NT2/D1 (cell line): Measurements from ENCODE around the gene CRYL1.
"Not testable (repeated sequence)": the region's sequence is repeated elsewhere in the genome, so short reads cannot be mapped to it uniquely, and the experiment has no call there.

Experiments used
- DNase-seq: peaks from one replicate; pipeline ENCODE4 v3.0.0-alpha.2; 2011; ENCODE audit warnings: low read depth, low spot score
- H3K27me3 ChIP-seq: 2 replicates; pipeline ENCODE4 v1.6.0; 2011; ENCODE audit warnings: mild to moderate bottlenecking; ENCODE audit not compliant: insufficient read length, insufficient read depth
- H3K36me3 ChIP-seq: 2 replicates; pipeline ENCODE4 v1.6.1; 2011; ENCODE audit warnings: mild to moderate bottlenecking, low read length, mixed read lengths; ENCODE audit not compliant: insufficient read depth, insufficient read length
- H3K4me1 ChIP-seq: 2 replicates; pipeline ENCODE4 v1.5.1; 2011; ENCODE audit not compliant: insufficient read depth, insufficient read length
- H3K4me3 ChIP-seq: 2 replicates; pipeline ENCODE4 v1.5.1; 2011; ENCODE audit warnings: low read depth; ENCODE audit not compliant: insufficient read length
- H3K9ac ChIP-seq: 2 replicates; pipeline ENCODE4 v1.6.0; 2011; ENCODE audit warnings: low read depth; ENCODE audit not compliant: insufficient read length
- H3K9me3 ChIP-seq: 2 replicates; pipeline ENCODE4 v1.5.1; 2011; ENCODE audit warnings: mild to moderate bottlenecking, low read length; ENCODE audit not compliant: insufficient read depth
- SUZ12 ChIP-seq: IDR thresholded peaks from 2 replicates; pipeline ENCODE4 v1.6.1; 2011; ENCODE audit not compliant: insufficient read length, insufficient read depth; ENCODE audit errors: extremely low read depth
- YY1 ChIP-seq: IDR thresholded peaks from 2 replicates; pipeline ENCODE4 v1.6.1; 2011; ENCODE audit not compliant: insufficient read length, insufficient read depth
- ZNF274 ChIP-seq: IDR thresholded peaks from 2 replicates; pipeline ENCODE4 v1.6.1; 2011; ENCODE audit warnings: mild to moderate bottlenecking, low read depth, low read length

Gene CRYL1

DNA sequence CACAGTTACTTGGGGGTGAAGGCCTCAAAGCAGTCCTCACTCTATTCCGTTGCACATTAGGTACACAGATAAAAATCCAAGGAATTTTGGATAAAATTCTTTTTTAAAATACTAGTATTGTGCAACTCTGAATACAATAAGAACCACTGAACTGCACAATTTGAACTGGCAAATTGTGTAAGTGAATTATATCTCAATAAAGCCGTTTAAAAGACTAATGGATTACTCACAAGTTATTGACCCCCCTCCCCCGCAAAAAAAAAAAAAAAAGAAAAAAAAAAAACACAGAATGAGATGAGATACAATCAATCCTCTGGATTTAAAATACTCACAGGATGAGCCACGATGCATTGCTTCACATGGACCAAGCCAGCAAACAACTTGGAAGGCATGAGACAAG is 86.4 kb downstream of the CRYL1 start:
- Histone ChIP-seq H3K27me3 (no peaks in the 10 kb centered on the region), H3K4me1 (peaks cover 3% of the 10 kb centered on the region), H3K36me3 (no peaks in the 10 kb centered on the region), H3K4me3 (no peak overlapping the region), H3K9ac (no peak overlapping the region), H3K9me3 (no peaks in the 10 kb centered on the region)
- no peak for DNase-seq
- TF ChIP-seq YY1 = no peak
- TF ChIP-seq SUZ12 = no peak
- no peak for TF ChIP-seq ZNF274

DNA sequence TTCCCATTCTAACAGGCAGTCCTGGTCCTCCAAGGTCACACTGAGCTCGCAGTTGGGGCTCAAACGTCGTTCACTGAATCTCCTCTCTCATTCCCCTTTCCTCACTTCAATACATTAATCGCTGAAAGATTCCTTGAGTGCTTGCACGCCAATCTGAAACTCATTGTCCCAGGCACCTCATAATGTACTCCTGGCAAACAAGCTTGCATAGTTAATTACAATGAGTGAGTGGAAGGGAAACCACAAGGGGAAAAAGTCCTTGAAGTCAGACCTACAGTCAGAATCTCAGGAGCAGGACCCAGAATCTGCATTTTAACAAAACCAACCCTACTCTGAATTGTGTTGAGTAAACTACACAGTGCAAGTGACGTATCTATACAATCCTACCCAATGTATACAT is 86.9 kb downstream of the CRYL1 start:
- DNase-seq = no peak
- no peak for TF ChIP-seq ZNF274
- no peak for TF ChIP-seq YY1
- no peak for TF ChIP-seq SUZ12
- Histone ChIP-seq H3K27me3 (no peaks in the 10 kb centered on the region), H3K36me3 (no peaks in the 10 kb centered on the region), H3K4me1 (peaks cover 3% of the 10 kb centered on the region), H3K9ac (no peak overlapping the region), H3K9me3 (no peaks in the 10 kb centered on the region), H3K4me3 (no peak overlapping the region)

DNA sequence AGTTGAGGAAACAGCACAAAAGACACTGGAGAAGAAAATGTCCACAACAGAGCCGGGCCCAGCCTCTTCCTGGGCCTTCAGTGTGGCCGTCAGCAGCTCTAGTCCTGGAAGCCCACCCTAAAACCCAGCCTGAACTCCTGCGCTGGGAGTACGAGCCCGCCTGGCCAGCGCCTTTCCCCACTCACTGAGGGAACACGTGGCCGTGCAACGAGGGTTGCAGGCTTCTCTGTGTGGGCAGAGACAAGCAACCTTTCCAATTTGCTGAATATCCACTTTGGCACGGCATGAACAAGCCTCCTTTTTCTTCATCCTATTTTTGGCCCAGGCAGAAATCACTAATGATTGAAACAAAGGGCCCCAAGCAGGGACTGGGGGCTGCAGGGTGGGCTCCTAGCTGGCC is 89.2 kb downstream of the CRYL1 start:
- Histone ChIP-seq H3K9ac (no peak overlapping the region), H3K9me3 (no peaks in the 10 kb centered on the region), H3K4me3 (no peak overlapping the region), H3K4me1 (peaks cover 3% of the 10 kb centered on the region), H3K36me3 (no peaks in the 10 kb centered on the region), H3K27me3 (no peaks in the 10 kb centered on the region)
- DNase-seq = no peak
- TF ChIP-seq ZNF274 (no peak), YY1 (no peak), SUZ12 (no peak)

DNA sequence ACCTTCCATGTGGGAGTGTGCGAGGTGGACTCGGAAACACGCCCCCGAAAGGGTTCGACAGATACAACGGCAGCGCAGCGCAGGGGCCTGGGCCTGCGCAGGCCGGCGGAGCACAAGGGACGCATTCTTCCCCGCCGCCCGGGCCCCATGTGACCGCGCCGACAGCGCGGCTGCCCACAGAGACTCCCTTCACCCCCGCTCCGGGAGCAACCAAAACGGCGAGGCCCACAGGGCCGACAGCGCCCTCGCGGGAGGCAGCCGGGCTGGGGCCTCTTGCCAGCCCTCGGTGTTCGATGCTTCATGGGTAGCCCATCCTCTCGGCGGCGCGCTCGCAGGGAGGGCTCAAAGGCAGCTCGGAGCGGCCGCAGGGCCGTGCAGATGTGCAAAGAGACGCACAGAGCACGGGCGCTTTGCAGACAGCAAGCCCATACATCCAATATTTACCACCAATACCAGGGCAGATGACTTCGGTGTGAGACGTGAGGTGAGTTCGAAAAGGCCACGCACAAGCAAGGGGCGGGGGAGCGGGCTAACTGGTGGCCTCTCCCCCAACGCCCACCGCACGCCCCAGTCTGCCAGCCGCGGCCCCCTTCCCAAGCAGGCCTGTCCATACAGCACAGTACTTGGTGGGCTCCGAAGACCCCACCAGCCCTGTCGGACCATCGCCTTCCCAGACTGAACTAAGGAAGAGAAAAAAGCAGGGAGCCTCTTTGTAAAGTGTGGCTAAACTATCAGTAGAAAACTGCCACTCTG is 89.9 kb downstream of the CRYL1 start:
- H3K36me3 ChIP-seq = no peaks in the 10 kb centered on the region
- H3K4me3 ChIP-seq = no peak overlapping the region
- H3K9ac ChIP-seq = no peak overlapping the region
- no peaks in the 10 kb centered on the region for H3K9me3 ChIP-seq
- H3K4me1 ChIP-seq = peaks cover 2% of the 10 kb centered on the region
- no peaks in the 10 kb centered on the region for H3K27me3 ChIP-seq
- DNase-seq = no peak
- TF ChIP-seq YY1 = no peak

DNA sequence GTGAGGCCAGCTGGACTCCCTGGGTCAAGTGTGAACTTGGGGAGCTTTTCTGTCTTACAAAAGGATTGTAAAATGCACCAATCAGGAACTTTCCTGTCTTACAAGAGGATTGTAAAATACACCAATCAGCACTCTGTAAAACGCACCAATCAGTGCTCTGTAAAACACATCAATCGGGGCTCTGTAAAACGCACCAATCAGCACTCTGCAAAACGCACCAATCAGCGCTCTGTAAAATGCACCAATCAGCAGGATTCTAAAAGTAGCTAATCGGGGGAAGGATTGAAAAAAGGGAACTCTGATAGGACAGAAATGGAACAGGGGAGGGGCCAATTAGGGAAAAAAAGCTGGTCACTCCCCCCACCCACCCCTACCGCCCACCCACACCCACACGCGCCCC is 91.4 kb downstream of the CRYL1 start:
- not testable (repeated sequence) for H3K4me3 ChIP-seq, H3K36me3 ChIP-seq, H3K27me3 ChIP-seq, H3K9me3 ChIP-seq, DNase-seq, H3K9ac ChIP-seq, H3K4me1 ChIP-seq

DNA sequence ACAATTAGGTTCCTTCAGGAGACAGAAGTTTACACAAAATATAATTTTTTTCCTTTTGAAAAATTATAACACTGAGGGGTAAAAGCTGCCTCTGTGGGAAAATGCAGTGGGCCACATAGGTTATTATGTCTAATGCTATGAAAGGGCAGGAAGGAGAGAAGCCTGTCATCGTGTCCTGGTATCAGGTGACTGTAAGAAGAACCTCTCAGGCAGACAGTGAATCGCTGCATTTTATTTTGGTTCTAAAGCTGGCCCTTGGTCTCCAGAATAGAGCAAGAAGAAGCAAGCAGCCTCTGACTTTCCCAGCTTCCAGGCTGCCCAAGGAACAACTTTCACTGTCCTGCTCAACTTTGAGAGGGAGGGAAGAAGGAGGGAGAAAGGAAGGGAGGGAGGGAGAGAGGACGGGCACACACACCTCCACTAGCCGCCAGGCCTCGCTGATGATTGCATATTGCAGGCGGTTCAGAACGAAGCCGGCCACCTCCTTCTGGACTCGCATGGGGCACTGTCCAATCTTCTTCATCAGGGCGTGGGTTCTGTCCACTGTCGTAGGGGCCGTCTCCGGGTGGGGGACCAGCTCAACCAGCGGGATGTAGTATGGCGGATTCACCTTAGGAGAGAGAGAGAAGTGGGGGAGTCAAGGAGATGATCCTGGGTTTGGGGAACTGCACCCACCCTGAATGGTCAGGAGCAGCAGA is 93.8 kb downstream of the CRYL1 start:
- peaks cover 2% of the 10 kb centered on the region for H3K4me1 ChIP-seq
- no peak for TF ChIP-seq YY1
- no peak for TF ChIP-seq ZNF274
- TF ChIP-seq SUZ12 = no peak
- no peaks in the 10 kb centered on the region for H3K36me3 ChIP-seq
- H3K4me3 ChIP-seq = no peak overlapping the region
- H3K27me3 ChIP-seq = no peaks in the 10 kb centered on the region
- DNase-seq = no peak
- no peaks in the 10 kb centered on the region for H3K9me3 ChIP-seq
- H3K9ac ChIP-seq = no peak overlapping the region

DNA sequence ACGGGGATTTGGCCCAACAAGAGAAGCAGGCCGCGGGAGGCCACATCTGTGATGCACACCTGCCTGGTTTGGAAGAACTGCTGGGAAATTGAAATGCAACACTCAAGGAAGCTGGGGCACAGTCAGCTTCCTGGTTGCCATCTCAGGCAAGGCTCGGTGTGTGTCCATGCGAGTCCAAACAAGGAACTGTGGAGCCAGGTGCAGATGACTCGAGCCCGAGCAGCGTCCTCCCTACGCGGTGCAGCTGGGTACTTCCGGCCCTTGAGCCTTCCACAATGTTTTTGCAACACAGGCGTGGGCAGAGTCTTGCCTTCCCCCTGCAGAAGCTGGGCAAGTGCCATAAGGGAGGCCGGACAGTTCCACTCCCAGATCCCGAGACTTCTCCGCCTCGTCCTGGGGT is 94.6 kb downstream of the CRYL1 start:
- Histone ChIP-seq H3K4me1 (peaks cover 2% of the 10 kb centered on the region), H3K4me3 (no peak overlapping the region), H3K27me3 (no peaks in the 10 kb centered on the region), H3K36me3 (no peaks in the 10 kb centered on the region), H3K9ac (no peak overlapping the region), H3K9me3 (no peaks in the 10 kb centered on the region)
- no peak for TF ChIP-seq SUZ12
- TF ChIP-seq ZNF274 = no peak
- no peak for TF ChIP-seq YY1
- no peak for DNase-seq
